ENCODE data around the gene ARHGAP30. TPM values are rescaled to one million over a fixed set of nuclear protein-coding genes. Genes with fewer than 3 reads are reported as not detected.

The ARHGAP30 gene
- polyA plus RNA-seq, 1 of the 3 experiments (the other 2 are of a cell fraction) = not detected

DNA sequence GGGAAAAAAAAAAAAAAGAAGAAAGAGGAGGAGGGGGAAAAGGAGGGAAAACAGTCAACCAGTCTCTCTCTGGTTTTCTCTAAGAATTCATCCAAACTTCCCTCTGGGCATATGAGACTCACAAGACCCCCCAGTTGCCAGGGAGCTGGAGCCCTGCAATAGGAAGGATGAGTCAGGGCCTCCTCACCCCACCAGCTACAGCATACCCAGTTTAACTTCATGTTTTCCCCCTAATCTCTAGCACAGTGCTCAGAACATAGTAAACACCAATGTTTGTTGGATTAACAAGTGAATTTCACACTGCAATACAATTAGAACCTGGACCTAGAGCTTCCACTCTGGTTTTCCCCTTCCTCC lies 56.6 kb downstream of the ARHGAP30 start:
- Histone ChIP-seq H3K27me3 (ENCODE audit: insufficient read depth) (no peaks in the 10 kb centered on the region), H3K4me1 (ENCODE audit: control insufficient read depth in 1 of 2, insufficient read depth in 2 of 2, low read depth in 1 of 2, low read length in 1 of 2) (no peaks in the 10 kb centered on the region), H3K9ac (no peak overlapping the region), H3K4me2 (no peak overlapping the region), H3F3A (replicated peaks; ENCODE audit: insufficient read depth) (no peaks in the 10 kb centered on the region), H4K20me1 (ENCODE audit: insufficient read depth) (no peaks in the 10 kb centered on the region), H2AFZ (ENCODE audit: low read depth) (peak overlapping the region; percentile 48), H3K79me2 (ENCODE audit: insufficient read depth) (no peaks in the 10 kb centered on the region), H3K9me2 (no peaks in the 10 kb centered on the region), H3K36me3 (replicated peaks in 1 of 2; ENCODE audit: control insufficient read depth in 1 of 2, insufficient read depth in 2 of 2, low read length in 1 of 2) (no peaks in the 10 kb centered on the region), H3K9me3 (no peaks in the 10 kb centered on the region), H3K27ac (ENCODE audit: low read depth in 2 of 2, low read length in 1 of 2) (no peak overlapping the region), H3K4me3 (ENCODE audit: low read depth in 2 of 2, low read length in 1 of 2) (no peak overlapping the region)
- DNase-seq = no peak
- ChIA-PET CTCF (interaction anchor here (0.6 to 0.8 kb wide), 3 partner anchors 16 to 370 kb away, joined by 3 read pairs; no protein-coding TSS in a partner anchor), POLR2A (no interaction called here)
- TF ChIP-seq ELF1 (IDR thresholded peaks at IDR 0.05) (no peak), SMC3 (IDR thresholded peaks at IDR 0.05; ENCODE audit: low read depth, low read length) (no peak), FOXM1 (IDR thresholded peaks at IDR 0.05; ENCODE audit: low read depth) (no peak), TEAD4 (IDR thresholded peaks at IDR 0.05; ENCODE audit: borderline replicate concordance, insufficient read depth) (no peak), TAF1 (IDR thresholded peaks at IDR 0.05; ENCODE audit: borderline replicate concordance, low read depth, low read length) (no peak), TCF12 (IDR thresholded peaks at IDR 0.05) (no peak), POLR2AphosphoS5 (IDR thresholded peaks at IDR 0.05; ENCODE audit: low read depth, low read length) (no peak), GABPA (IDR thresholded peaks at IDR 0.05; ENCODE audit: low read depth) (no peak), EZH2phosphoT487 (IDR thresholded peaks at IDR 0.05; ENCODE audit: borderline replicate concordance, low read depth) (no peak), MEF2A (IDR thresholded peaks at IDR 0.05; ENCODE audit: borderline replicate concordance, low read depth) (no peak)
- TF ChIP-seq, protein P1, sequence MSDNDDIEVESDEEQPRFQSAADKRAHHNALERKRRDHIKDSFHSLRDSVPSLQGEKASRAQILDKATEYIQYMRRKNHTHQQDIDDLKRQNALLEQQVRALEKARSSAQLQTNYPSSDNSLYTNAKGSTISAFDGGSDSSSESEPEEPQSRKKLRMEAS (IDR thresholded peaks at IDR 0.05; ENCODE audit: low read depth) = no peak
- TF ChIP-seq, protein P2, sequence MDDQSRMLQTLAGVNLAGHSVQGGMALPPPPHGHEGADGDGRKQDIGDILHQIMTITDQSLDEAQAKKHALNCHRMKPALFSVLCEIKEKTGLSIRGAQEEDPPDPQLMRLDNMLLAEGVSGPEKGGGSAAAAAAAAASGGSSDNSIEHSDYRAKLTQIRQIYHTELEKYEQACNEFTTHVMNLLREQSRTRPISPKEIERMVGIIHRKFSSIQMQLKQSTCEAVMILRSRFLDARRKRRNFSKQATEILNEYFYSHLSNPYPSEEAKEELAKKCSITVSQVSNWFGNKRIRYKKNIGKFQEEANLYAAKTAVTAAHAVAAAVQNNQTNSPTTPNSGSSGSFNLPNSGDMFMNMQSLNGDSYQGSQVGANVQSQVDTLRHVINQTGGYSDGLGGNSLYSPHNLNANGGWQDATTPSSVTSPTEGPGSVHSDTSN (IDR thresholded peaks at IDR 0.05) = no peak
- TF ChIP-seq, protein P3, sequence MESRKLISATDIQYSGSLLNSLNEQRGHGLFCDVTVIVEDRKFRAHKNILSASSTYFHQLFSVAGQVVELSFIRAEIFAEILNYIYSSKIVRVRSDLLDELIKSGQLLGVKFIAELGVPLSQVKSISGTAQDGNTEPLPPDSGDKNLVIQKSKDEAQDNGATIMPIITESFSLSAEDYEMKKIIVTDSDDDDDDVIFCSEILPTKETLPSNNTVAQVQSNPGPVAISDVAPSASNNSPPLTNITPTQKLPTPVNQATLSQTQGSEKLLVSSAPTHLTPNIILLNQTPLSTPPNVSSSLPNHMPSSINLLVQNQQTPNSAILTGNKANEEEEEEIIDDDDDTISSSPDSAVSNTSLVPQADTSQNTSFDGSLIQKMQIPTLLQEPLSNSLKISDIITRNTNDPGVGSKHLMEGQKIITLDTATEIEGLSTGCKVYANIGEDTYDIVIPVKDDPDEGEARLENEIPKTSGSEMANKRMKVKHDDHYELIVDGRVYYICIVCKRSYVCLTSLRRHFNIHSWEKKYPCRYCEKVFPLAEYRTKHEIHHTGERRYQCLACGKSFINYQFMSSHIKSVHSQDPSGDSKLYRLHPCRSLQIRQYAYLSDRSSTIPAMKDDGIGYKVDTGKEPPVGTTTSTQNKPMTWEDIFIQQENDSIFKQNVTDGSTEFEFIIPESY (IDR thresholded peaks at IDR 0.05; ENCODE audit: borderline replicate concordance, low read depth) = no peak

DNA sequence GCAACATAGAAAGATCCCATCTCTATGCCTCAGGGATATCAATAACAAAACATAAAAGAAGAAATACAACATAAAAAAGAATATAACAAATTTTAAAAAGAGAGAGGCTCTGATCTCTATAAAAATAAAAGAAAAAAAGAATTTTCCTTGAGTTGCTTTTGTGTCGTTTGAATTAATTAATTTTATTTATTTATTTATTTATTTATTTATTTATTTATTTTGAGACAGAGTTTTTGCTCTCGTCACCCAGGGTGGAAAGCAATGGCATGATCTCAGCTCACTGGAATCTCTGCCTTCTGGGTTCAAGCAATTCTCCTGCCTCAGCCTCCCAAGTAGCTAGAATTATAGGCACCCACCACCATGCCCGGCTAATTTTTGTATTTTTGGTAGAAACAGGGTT lies 57.3 kb downstream of the ARHGAP30 start:
- no peaks in the 10 kb centered on the region for H3K36me3 ChIP-seq (replicated peaks in 1 of 2; ENCODE audit: control insufficient read depth in 1 of 2, insufficient read depth in 2 of 2, low read length in 1 of 2)
- H3F3A ChIP-seq (replicated peaks; ENCODE audit: insufficient read depth) = no peaks in the 10 kb centered on the region
- H3K4me3 ChIP-seq (ENCODE audit: low read depth in 2 of 2, low read length in 1 of 2) = no peak overlapping the region
- H3K27me3 ChIP-seq (ENCODE audit: insufficient read depth) = no peaks in the 10 kb centered on the region
- no peak overlapping the region for H3K4me2 ChIP-seq
- H4K20me1 ChIP-seq (ENCODE audit: insufficient read depth) = no peaks in the 10 kb centered on the region
- 97% methylated on average over 3 of the region's 3 CpGs for WGBS (ENCODE audit: low lambda C conversion rate)
- no peak overlapping the region for H2AFZ ChIP-seq (ENCODE audit: low read depth)
- no peaks in the 10 kb centered on the region for H3K79me2 ChIP-seq (ENCODE audit: insufficient read depth)
- no peak for DNase-seq
- no peak overlapping the region for H3K9ac ChIP-seq
- H3K27ac ChIP-seq (ENCODE audit: low read depth in 2 of 2, low read length in 1 of 2) = no peak overlapping the region
- no peaks in the 10 kb centered on the region for H3K9me2 ChIP-seq
- ChIA-PET CTCF (interaction anchor here (0.7 kb wide), 1 partner anchor 23 kb away, joined by 3 read pairs; no protein-coding TSS in a partner anchor), POLR2A (no interaction called here)
- no peaks in the 10 kb centered on the region for H3K9me3 ChIP-seq
- no peaks in the 10 kb centered on the region for H3K4me1 ChIP-seq (ENCODE audit: control insufficient read depth in 1 of 2, insufficient read depth in 2 of 2, low read depth in 1 of 2, low read length in 1 of 2)
- TF ChIP-seq EP300 (IDR thresholded peaks at IDR 0.05; ENCODE audit: borderline replicate concordance in 1 of 2, low read depth in 1 of 2, low read length in 1 of 2) (no peak), GATA2 (CRISPR knock-in tag; IDR thresholded peaks at IDR 0.05) (no peak), MEF2A (IDR thresholded peaks at IDR 0.05; ENCODE audit: borderline replicate concordance, low read depth) (no peak), CHD2 (IDR thresholded peaks at IDR 0.05; ENCODE audit: low read length, partially characterized antibody) (no peak), RXRA (IDR thresholded peaks at IDR 0.05; ENCODE audit: borderline replicate concordance, low read depth) (no peak), TEAD4 (IDR thresholded peaks at IDR 0.05; ENCODE audit: borderline replicate concordance, insufficient read depth) (no peak), TCF12 (IDR thresholded peaks at IDR 0.05) (no peak), GABPA (IDR thresholded peaks at IDR 0.05; ENCODE audit: low read depth) (no peak), NRF1 (IDR thresholded peaks at IDR 0.05; ENCODE audit: low read depth, low read length) (no peak), JUND (IDR thresholded peaks at IDR 0.05) (no peak), EZH2phosphoT487 (IDR thresholded peaks at IDR 0.05; ENCODE audit: borderline replicate concordance, low read depth) (no peak), RAD21 (IDR thresholded peaks at IDR 0.05; ENCODE audit: low read length) (no peak), POLR2AphosphoS5 (IDR thresholded peaks at IDR 0.05; ENCODE audit: low read depth, low read length) (no peak), RFX5 (IDR thresholded peaks at IDR 0.05; ENCODE audit: low read length) (no peak)
- TF ChIP-seq, protein P2 (IDR thresholded peaks at IDR 0.05) = no peak
- TF ChIP-seq, protein P4, sequence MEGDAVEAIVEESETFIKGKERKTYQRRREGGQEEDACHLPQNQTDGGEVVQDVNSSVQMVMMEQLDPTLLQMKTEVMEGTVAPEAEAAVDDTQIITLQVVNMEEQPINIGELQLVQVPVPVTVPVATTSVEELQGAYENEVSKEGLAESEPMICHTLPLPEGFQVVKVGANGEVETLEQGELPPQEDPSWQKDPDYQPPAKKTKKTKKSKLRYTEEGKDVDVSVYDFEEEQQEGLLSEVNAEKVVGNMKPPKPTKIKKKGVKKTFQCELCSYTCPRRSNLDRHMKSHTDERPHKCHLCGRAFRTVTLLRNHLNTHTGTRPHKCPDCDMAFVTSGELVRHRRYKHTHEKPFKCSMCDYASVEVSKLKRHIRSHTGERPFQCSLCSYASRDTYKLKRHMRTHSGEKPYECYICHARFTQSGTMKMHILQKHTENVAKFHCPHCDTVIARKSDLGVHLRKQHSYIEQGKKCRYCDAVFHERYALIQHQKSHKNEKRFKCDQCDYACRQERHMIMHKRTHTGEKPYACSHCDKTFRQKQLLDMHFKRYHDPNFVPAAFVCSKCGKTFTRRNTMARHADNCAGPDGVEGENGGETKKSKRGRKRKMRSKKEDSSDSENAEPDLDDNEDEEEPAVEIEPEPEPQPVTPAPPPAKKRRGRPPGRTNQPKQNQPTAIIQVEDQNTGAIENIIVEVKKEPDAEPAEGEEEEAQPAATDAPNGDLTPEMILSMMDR (IDR thresholded peaks at IDR 0.05) = no peak

Measured in SK-N-SH (cell line).